ENCODE results near the gene IFIT1.

Gene IFIT1

DNA sequence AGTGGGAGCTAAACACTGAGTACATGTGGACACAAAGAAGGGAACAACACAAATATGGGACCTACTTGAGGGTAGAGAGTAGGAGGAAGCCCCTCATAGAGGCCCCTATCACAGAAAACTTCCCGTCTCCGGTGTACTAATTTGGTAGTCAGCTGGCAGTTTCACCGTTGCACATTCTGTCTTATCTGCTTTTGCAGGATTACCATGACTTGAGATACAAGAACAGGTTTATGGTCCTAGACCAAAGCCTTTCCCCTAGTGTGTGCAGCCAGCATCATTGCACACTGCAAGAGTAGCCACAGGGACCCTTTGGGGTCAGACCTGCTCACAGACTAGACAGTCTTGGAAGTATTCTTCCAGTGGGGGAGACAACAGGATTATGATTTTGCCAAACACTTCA is 20.4 kb upstream of the IFIT1 start:
- no peak for TF ChIP-seq ZBTB7A (IDR thresholded peaks at IDR 0.05; ENCODE audit: low read depth)
- no peak for TF ChIP-seq EP300 (IDR thresholded peaks at IDR 0.05; ENCODE audit: borderline replicate concordance)

DNA sequence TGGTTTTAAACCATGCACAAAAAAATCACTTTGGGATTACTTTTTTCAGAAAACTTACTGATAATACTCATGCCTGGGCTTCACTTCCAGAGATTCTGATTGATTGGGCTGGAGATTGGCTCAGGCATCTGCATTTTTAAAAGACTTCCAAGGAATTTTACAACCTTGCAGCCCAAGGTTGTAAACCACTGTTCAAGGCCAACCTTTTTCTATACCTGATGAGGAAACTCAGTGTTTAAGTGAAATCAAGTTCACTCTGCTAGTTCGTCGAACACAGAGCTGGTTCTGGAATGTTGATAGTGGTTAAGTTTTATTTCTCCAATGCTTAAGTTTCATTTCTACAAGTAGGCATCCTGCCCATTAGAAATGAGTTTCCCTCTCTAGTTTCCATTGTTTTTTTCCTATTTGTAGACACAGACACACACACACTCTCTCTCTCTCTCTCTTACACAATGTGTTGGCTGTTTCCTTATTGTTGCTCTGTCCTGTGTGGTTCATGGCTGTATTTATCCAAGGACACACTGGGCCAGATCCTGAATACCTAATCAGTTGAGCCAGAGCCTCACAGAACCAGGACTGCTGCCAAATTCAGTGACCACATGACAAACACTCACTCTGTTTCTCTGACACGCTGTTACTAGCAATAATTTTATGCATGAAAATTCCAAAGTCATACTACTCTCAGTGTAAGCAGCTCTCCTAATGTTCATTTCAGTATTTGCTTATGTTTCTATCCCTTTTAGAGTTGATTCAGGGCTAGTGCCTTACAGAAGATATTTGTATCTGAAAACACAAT is 18.3 kb upstream of the IFIT1 start:
- TF ChIP-seq CEBPB (IDR thresholded peaks at IDR 0.05): peak; percentile 87
- no peak for TF ChIP-seq CREB1 (IDR thresholded peaks at IDR 0.05; ENCODE audit: low read depth)
- TF ChIP-seq NFIC (IDR thresholded peaks at IDR 0.05): peak; percentile 59; the same call in 1 of the 2 replicates
- TF ChIP-seq, protein P1, sequence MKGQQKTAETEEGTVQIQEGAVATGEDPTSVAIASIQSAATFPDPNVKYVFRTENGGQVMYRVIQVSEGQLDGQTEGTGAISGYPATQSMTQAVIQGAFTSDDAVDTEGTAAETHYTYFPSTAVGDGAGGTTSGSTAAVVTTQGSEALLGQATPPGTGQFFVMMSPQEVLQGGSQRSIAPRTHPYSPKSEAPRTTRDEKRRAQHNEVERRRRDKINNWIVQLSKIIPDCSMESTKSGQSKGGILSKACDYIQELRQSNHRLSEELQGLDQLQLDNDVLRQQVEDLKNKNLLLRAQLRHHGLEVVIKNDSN (IDR thresholded peaks at IDR 0.05): 0 out of 2 replicates have a peak, but pooled peaks have one; percentile 46
- TF ChIP-seq, protein P2, sequence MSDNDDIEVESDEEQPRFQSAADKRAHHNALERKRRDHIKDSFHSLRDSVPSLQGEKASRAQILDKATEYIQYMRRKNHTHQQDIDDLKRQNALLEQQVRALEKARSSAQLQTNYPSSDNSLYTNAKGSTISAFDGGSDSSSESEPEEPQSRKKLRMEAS (IDR thresholded peaks at IDR 0.05): no peak

DNA sequence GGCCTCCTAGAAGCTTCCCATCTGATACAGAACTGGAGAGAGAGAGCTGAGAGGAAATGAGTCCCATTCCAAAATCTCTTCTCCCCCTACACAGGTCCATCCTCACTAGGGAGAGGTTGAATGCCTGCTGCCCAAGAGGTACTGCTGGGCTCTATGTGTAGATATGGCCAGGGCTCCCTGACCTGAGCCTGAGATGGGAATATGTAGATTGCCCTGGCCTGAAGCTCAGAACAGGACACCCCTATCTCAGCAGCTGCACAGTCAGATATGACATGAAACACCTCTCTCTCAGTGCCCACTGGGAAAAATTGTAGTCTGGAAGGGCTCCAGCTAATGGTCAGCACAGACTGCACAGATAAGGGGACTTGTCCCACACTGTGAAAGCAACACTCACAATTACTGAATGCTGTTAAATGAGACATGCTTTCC is 17.7 kb upstream of the IFIT1 start:
- TF ChIP-seq RAD21 (IDR thresholded peaks at IDR 0.05; ENCODE audit: low read depth): no peak
- TF ChIP-seq NFIC (IDR thresholded peaks at IDR 0.05): no peak
- TF ChIP-seq CREB1 (IDR thresholded peaks at IDR 0.05; ENCODE audit: low read depth): no peak
- TF ChIP-seq, protein P2 (IDR thresholded peaks at IDR 0.05): no peak
- no peak for TF ChIP-seq EP300 (IDR thresholded peaks at IDR 0.05; ENCODE audit: borderline replicate concordance)
- no peak for TF ChIP-seq EGR1 (IDR thresholded peaks at IDR 0.05)
- no peak for TF ChIP-seq ZBTB7A (IDR thresholded peaks at IDR 0.05; ENCODE audit: low read depth)
- TF ChIP-seq FOXM1 (IDR thresholded peaks at IDR 0.05; ENCODE audit: borderline replicate concordance, low read depth): no peak
- TF ChIP-seq TCF12 (IDR thresholded peaks at IDR 0.05; ENCODE audit: low read depth): no peak
- TF ChIP-seq, protein P1 (IDR thresholded peaks at IDR 0.05): no peak
- TF ChIP-seq YY1 (IDR thresholded peaks at IDR 0.05; ENCODE audit: low read depth): no peak

DNA sequence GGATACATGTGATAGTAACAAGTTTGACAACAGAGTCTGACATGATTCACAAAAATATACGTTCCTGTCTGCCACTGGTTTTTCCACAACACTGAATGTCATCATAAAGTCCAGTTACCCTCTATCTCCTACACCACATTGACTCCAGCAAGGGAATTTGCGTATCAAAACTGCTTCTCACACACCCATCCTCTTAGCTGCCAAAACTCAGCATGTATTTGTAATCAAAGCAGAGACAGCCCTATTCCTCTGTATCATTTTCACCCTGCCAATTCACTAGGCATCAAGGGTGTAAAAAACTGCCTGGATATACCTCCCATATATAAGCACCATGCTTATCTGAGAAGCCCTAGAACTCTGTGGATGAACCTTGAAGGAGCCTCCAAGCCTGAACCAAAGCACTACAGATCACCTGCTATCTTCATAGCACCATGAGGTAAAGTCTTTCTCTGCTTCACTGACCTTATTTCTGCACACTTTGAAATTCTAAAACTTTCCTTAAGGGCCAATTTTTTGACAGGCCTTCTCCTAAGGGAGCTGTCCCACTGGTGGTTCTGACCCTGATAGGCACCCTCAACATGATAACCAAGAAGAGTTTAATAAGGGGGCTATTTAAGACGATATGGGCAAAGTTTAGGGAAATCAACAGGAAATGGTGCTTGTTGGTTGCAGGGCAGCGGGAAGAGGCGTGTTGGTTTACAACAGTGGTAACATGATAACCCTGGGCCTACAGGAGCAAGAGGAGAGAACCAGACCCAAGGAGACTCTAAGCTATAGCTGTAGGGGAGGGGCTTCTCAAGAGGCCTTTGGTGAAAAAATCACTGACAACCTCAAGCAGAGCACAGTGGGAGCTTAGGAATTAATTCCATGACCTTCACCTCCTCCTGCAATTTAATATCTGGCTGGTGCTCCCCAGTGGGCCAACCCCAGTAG is 14.5 kb upstream of the IFIT1 start, which contains the start of gene IFIT1B:
Gene IFIT1B (plus strand): TSS at position 352 of the 933 bp plus-strand sequence. CDS start 80 bp downstream, at position 432.
- TF ChIP-seq, protein P3, sequence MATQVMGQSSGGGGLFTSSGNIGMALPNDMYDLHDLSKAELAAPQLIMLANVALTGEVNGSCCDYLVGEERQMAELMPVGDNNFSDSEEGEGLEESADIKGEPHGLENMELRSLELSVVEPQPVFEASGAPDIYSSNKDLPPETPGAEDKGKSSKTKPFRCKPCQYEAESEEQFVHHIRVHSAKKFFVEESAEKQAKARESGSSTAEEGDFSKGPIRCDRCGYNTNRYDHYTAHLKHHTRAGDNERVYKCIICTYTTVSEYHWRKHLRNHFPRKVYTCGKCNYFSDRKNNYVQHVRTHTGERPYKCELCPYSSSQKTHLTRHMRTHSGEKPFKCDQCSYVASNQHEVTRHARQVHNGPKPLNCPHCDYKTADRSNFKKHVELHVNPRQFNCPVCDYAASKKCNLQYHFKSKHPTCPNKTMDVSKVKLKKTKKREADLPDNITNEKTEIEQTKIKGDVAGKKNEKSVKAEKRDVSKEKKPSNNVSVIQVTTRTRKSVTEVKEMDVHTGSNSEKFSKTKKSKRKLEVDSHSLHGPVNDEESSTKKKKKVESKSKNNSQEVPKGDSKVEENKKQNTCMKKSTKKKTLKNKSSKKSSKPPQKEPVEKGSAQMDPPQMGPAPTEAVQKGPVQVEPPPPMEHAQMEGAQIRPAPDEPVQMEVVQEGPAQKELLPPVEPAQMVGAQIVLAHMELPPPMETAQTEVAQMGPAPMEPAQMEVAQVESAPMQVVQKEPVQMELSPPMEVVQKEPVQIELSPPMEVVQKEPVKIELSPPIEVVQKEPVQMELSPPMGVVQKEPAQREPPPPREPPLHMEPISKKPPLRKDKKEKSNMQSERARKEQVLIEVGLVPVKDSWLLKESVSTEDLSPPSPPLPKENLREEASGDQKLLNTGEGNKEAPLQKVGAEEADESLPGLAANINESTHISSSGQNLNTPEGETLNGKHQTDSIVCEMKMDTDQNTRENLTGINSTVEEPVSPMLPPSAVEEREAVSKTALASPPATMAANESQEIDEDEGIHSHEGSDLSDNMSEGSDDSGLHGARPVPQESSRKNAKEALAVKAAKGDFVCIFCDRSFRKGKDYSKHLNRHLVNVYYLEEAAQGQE (IDR thresholded peaks at IDR 0.05; ENCODE audit: low read depth): peak; percentile 81
- TF ChIP-seq CEBPB (IDR thresholded peaks at IDR 0.05): no peak

DNA sequence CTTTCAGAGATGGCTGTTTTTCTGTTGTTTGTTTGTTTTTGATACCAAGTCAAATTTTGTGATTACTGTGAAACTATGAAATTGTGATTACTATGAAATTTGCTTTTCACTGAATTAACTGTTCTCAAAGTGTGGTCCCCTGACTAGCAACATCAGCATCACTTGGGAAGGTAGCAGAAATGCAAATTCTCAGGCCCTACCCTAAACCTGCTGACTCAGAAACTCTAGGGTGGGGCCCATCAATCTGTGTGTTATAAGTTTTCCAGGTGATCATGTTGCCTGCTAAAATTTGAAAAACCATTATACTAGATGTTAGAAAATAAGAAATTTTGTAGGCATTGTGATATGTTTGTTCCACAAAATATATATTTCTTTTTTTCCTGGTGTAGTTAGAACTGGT is 13.3 kb upstream of the IFIT1 start:
- TF ChIP-seq CREB1 (IDR thresholded peaks at IDR 0.05; ENCODE audit: low read depth) (no peak), TEAD4 (IDR thresholded peaks at IDR 0.05) (no peak), EGR1 (IDR thresholded peaks at IDR 0.05) (no peak), CEBPB (IDR thresholded peaks at IDR 0.05) (no peak), TAF1 (IDR thresholded peaks at IDR 0.05; ENCODE audit: low read depth) (no peak), EP300 (IDR thresholded peaks at IDR 0.05; ENCODE audit: borderline replicate concordance) (no peak), FOXM1 (IDR thresholded peaks at IDR 0.05; ENCODE audit: borderline replicate concordance, low read depth) (no peak), NFIC (IDR thresholded peaks at IDR 0.05) (no peak), RAD21 (IDR thresholded peaks at IDR 0.05; ENCODE audit: low read depth) (no peak), YY1 (IDR thresholded peaks at IDR 0.05; ENCODE audit: low read depth) (no peak), ZBTB7A (IDR thresholded peaks at IDR 0.05; ENCODE audit: low read depth) (no peak), TCF12 (IDR thresholded peaks at IDR 0.05; ENCODE audit: low read depth) (no peak)
- TF ChIP-seq, protein P3 (IDR thresholded peaks at IDR 0.05; ENCODE audit: low read depth): no peak
- TF ChIP-seq, protein P2 (IDR thresholded peaks at IDR 0.05): no peak
- TF ChIP-seq, protein P1 (IDR thresholded peaks at IDR 0.05): no peak
